Measurements from ENCODE around the gene OGG1. TPM values are rescaled to one million over a fixed set of nuclear protein-coding genes. Genes with fewer than 3 reads are reported as not detected.

The OGG1 gene
- total and polyA plus RNA-seq, 9 of the 15 experiments (the other 6 are each of a cell fraction or from before 2014, with no cell fraction given), result 6.6 to 33.0 (median 24.4) TPM

DNA sequence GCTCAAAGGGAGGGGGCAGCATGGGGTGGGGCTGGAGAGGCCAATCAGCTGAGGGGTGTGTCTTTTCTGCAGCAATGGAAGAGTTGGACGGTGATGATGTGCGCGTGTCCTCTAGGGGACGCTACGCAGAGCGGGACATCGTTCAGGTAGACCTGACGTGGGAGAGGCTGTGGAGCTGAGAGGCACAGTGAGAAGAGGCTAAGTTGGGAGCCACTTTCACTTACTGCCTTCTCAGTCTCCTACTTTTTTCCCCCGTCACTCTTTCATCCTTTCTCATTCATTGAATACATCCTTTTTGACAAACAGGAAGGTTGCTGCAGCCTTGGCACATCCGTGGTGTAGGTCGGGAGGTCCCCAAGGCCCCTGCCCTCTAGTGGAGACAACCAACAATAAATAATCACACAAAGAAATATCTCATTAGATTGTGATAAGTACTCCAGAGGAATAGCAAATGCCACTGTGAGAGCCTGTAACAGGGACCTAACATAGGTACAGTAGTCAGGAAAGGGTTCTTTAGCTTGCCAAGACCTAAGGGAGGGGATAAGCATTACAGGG lies 22.6 kb upstream of the OGG1 start:
- Histone ChIP-seq H3K9me3 (replicated peaks; ENCODE audit: control insufficient read depth, insufficient read depth, low read depth, low read length) (no peaks in the 10 kb centered on the region), H3K4me3 (0 out of 2 replicates have a peak overlapping the region, but pooled peaks have one; percentile 5)
- FAIRE-seq, result peak; percentile 77
- TF ChIP-seq SRSF7 (optimal IDR thresholded peaks at IDR 0.05; ENCODE audit: low read depth, low read length), result no peak
- TF ChIP-seq, protein P1, sequence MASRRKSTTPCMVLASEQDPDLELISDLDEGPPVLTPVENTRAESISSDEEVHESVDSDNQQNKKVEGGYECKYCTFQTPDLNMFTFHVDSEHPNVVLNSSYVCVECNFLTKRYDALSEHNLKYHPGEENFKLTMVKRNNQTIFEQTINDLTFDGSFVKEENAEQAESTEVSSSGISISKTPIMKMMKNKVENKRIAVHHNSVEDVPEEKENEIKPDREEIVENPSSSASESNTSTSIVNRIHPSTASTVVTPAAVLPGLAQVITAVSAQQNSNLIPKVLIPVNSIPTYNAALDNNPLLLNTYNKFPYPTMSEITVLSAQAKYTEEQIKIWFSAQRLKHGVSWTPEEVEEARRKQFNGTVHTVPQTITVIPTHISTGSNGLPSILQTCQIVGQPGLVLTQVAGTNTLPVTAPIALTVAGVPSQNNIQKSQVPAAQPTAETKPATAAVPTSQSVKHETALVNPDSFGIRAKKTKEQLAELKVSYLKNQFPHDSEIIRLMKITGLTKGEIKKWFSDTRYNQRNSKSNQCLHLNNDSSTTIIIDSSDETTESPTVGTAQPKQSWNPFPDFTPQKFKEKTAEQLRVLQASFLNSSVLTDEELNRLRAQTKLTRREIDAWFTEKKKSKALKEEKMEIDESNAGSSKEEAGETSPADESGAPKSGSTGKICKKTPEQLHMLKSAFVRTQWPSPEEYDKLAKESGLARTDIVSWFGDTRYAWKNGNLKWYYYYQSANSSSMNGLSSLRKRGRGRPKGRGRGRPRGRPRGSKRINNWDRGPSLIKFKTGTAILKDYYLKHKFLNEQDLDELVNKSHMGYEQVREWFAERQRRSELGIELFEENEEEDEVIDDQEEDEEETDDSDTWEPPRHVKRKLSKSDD (conservative IDR thresholded peaks at IDR 0.05; ENCODE audit: low read length), result no peak
- peak in 1 of 2 experiments; percentile 79; a peak in 2 of 4 replicates for TF ChIP-seq RCOR1 (IDR thresholded peaks at IDR 0.05; ENCODE audit: borderline replicate concordance in 1 of 2, low read depth in 2 of 2, low read length in 2 of 2)
- no peak for TF ChIP-seq ZNF384 (IDR thresholded peaks at IDR 0.05; ENCODE audit: low read depth, low read length)
- TF ChIP-seq ZNF644 (tag; IDR thresholded peaks at IDR 0.05; ENCODE audit: low read depth), result no peak
- TF ChIP-seq ZEB2 (IDR thresholded peaks at IDR 0.05), result peak; percentile 38; the same call in 1 of the 2 replicates
- no peak for TF ChIP-seq NFYB (IDR thresholded peaks at IDR 0.05; ENCODE audit: extremely low read depth, insufficient read length)
- TF ChIP-seq SOX6 (IDR thresholded peaks at IDR 0.05), result 0 out of 2 replicates have a peak, but pooled peaks have one; percentile 23
- TF ChIP-seq, protein P2, sequence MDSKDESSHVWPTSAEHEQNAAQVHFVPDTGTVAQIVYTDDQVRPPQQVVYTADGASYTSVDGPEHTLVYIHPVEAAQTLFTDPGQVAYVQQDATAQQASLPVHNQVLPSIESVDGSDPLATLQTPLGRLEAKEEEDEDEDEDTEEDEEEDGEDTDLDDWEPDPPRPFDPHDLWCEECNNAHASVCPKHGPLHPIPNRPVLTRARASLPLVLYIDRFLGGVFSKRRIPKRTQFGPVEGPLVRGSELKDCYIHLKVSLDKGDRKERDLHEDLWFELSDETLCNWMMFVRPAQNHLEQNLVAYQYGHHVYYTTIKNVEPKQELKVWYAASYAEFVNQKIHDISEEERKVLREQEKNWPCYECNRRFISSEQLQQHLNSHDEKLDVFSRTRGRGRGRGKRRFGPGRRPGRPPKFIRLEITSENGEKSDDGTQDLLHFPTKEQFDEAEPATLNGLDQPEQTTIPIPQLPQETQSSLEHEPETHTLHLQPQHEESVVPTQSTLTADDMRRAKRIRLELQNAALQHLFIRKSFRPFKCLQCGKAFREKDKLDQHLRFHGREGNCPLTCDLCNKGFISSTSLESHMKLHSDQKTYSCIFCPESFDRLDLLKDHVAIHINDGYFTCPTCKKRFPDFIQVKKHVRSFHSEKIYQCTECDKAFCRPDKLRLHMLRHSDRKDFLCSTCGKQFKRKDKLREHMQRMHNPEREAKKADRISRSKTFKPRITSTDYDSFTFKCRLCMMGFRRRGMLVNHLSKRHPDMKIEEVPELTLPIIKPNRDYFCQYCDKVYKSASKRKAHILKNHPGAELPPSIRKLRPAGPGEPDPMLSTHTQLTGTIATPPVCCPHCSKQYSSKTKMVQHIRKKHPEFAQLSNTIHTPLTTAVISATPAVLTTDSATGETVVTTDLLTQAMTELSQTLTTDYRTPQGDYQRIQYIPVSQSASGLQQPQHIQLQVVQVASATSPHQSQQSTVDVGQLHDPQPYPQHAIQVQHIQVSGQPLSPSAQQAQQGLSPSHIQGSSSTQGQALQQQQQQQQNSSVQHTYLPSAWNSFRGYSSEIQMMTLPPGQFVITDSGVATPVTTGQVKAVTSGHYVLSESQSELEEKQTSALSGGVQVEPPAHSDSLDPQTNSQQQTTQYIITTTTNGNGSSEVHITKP (IDR thresholded peaks at IDR 0.05; ENCODE audit: partially characterized antibody), result peak; percentile 52
- no peak for TF ChIP-seq YBX1 (IDR thresholded peaks at IDR 0.05)
- TF ChIP-seq ZNF253 (CRISPR knock-in tag; conservative IDR thresholded peaks at IDR 0.05), result no peak
- TF ChIP-seq SMAD3 (CRISPR knock-in tag; conservative IDR thresholded peaks at IDR 0.05), result no peak
- TF ChIP-seq ZBTB7A (IDR thresholded peaks at IDR 0.05; ENCODE audit: borderline replicate concordance, control insufficient read depth, low read depth, low read length), result peak; percentile 39; the same call in 1 of the 2 replicates
- TF ChIP-seq MEF2A (IDR thresholded peaks at IDR 0.05; ENCODE audit: control insufficient read depth, low read depth, low read length), result no peak
- no peak for TF ChIP-seq BRF1 (IDR thresholded peaks at IDR 0.05; ENCODE audit: borderline replicate concordance, extremely low read depth, insufficient read length)

More for the DNA sequence above, 22.6 kb upstream of the OGG1 start:
- DNase-seq (ENCODE audit: extremely low read depth in 1 of 4, low spot score in 3 of 4), result peak; percentile 64 to 84 (median 76)
- peak overlapping the region; percentile 84 for H2AFZ ChIP-seq (ENCODE audit: low read depth, low read length)
- no peak overlapping the region for H3K9ac ChIP-seq (ENCODE audit: insufficient read depth in 1 of 2, low read depth in 2 of 2, low read length in 2 of 2)
- H3K9me1 ChIP-seq (ENCODE audit: control insufficient read depth, insufficient read depth, low read length), result no peaks in the 10 kb centered on the region
- H4K20me1 ChIP-seq (replicated peaks; ENCODE audit: control insufficient read depth, insufficient read depth, low read length), result no peaks in the 10 kb centered on the region
- ChIA-PET POLR2A (interaction anchor here (0.8 to 1.8 kb wide), 8 partner anchors 9 to 226 kb away, joined by 3 to 7 read pairs (median 4); no protein-coding TSS in a partner anchor), CTCF (ENCODE audit: low intra/inter-chr PET ratio) (no interaction called here)
- peak overlapping the region; percentile 56; the same call in 2 of the 3 replicates for H3K27ac ChIP-seq (ENCODE audit: extremely low read depth, low read depth, low read length)
- ATAC-seq, result peak; percentile 66
- BruUV-seq (replicated peaks), result no TSS peak
- peak overlapping the region; percentile 69 for H3K4me2 ChIP-seq (ENCODE audit: insufficient read depth, low read length)
- in situ Hi-C loops (cut with MboI), result loop anchor here (10.0 kb wide), 1 partner anchor 222 kb away; no protein-coding TSS in a partner anchor
- WGBS (ENCODE audit: insufficient coverage, low coverage, missing lambda C conversion rate), result 9% methylated on average over 11 of the region's 11 CpGs
- peaks cover 0 to 2% of the 10 kb centered on the region in 2 experiments; a peak in 1 of 5 replicates for H3K27me3 ChIP-seq (ENCODE audit: control insufficient read depth in 2 of 2, insufficient read depth in 2 of 2, low read length in 2 of 2)
- peaks cover 22 to 24% of the 10 kb centered on the region in 2 experiments for H3K4me1 ChIP-seq (replicated peaks in 1 of 2; ENCODE audit: control insufficient read depth in 2 of 2, insufficient read depth in 2 of 2, low read length in 2 of 2)
- peaks cover 5% of the 10 kb centered on the region for H3K79me2 ChIP-seq (ENCODE audit: control insufficient read depth, insufficient read depth, low read length)
- intact Hi-C loops (cut with micrococcal nuclease), result loop anchor here (1.0 to 10.0 kb wide), 2 partner anchors 224 to 598 kb away; partner anchors contain the start of gene SEC13
- no peaks in the 10 kb centered on the region for H3K36me3 ChIP-seq (ENCODE audit: control insufficient read depth, insufficient read depth, low read length)
